GM18508 (cell line): ENCODE measurements around the gene MCRIP1.

ENCODE experiments used
- ATAC-seq: cut with Tn5 transposase; IDR thresholded peaks from one replicate; pipeline ENCODE4 v1.9.1; 2021; ENCODE audit warnings: moderate number of reproducible peaks; ENCODE audit not compliant: insufficient read depth, unreplicated experiment

Gene MCRIP1

DNA sequence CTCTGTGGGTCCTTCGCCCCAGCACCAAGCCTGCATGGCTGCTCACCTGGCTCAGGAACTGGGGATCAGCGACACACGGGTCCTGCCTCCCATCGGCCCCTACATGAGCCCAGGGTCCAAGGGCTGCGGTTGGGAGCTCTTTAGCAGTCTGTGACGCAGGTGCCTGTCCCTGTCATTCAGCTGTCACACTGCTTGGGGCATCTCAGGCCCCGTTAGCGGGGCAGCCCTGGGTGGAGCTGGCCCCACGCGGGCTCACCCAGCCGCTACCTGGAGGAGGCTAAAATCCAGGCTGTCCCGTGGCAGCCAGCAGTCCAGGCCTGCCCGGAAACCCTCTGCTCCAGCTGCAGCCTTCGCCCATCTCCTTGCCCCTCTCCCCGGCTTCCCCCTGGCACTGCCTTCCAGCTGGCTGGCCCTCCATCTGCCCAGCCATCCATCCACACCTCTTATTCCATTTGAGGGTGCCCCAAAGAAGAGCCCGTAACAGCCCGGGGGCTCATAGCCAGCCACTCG is 25.8 kb downstream of the MCRIP1 start:
- no peak for ATAC-seq

DNA sequence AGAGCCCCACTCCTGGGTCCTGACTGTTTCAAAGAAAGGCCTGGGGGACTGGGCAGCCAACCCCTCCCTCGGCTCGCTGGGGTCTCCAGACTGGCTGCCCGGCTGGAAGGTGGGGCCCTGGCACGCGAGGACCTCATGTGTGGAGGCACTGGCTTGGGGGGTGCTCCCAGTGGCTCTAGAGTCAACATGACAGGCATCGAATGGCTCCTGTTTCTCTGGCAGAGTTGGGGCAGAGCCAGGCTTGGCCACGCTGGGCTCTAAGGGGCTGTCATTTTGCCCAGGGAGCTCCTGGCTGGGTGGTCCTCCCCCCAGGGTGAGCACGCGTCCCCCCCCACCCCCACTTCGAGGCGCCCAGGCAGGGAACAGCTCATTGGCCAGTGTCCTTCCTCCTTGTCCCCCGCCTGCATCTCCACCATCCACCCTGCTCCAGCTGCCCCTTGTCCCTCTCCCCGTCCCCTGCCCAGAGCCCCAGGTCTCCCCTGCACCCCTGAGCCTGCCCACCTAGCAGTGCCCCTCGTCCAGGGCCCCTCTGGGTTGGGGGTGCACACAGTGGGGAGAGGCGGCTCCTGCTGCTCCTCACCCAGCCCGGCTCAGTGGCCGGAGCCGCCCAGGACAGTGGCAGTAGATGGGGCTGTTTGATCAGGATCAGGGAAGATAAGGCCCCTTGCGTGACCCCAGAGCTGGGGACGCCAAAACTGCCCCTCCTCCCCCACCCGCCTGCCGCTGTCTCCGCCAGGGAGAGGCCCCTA is 26.5 kb downstream of the MCRIP1 start:
- ATAC-seq, result no peak

DNA sequence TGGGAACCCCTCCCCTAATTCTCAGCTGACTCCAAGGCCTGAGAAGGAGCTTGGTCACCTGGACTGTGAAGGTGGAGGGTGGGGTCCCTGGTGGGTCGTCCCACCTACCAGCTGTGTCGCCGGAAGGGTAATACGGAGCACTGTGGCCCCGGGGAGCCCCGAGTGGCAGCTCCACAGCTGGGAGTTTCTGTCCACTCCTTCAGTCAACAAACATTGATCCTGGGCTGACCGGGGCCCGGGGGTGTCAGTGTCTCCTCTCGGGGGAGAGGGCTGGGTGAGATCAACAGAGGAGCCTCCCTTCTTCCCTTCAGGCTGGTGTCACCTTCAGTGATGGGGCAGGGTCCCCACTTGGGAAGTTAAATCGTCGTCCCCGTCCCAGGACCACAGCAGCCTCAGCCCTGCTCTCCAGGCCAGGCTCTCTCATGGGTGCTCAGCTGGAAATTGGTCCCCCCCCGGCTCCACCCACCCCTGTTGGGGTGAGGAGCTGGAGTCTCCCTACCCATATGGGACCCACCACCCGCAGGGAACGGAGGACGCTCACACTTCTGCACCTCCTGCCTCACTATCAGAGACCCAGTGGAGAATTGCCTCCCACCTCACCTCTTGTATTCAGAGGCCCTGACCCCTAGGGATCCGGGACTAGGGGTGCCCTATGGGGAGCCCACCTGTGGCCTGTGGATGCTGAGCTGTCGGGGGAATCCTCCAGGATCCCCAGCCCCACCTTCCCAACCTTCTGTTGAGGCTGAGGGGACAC is 27.2 kb downstream of the MCRIP1 start:
- ATAC-seq, result no peak

DNA sequence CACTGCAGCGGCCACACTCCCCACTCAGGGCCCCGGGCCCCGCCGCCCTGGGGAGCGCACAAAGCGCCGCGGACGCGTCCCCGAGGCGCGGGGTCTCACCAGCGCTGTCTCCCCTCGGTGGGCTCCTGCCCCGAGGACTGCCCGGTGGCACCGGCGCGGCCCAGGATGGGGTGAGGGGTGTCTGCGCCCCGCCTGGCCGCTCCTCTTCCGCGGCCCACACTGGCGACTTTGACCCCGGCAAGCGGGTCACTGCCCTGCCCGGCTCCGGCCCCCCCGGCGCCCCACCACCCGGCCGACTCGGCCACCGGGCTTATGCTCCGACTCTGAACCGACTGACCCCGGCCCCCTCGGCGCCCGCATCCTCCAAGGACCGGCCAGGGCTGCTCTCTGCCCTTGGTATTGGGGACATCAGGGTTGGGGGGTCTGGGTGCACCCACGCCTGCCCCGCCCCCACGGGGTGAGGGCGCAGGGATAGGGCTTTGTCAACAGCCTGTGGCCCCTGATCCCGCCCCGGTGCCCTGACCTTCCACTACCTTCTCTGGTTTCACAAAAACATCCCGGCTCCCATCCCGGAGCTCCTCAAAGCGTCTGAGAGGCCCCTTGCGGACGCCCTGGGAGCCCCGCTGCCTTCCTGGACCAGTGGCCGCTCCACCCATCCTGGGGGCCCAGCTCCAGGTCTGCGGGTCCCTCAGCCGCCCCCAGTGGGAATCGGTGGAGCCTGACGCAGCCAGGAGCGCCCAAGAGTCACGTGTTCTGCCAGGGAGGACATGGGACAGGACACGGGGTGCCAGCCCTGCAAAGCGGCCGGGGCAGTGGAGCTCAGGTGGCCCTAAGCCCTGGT is 28.3 kb downstream of the MCRIP1 start:
- no peak for ATAC-seq

DNA sequence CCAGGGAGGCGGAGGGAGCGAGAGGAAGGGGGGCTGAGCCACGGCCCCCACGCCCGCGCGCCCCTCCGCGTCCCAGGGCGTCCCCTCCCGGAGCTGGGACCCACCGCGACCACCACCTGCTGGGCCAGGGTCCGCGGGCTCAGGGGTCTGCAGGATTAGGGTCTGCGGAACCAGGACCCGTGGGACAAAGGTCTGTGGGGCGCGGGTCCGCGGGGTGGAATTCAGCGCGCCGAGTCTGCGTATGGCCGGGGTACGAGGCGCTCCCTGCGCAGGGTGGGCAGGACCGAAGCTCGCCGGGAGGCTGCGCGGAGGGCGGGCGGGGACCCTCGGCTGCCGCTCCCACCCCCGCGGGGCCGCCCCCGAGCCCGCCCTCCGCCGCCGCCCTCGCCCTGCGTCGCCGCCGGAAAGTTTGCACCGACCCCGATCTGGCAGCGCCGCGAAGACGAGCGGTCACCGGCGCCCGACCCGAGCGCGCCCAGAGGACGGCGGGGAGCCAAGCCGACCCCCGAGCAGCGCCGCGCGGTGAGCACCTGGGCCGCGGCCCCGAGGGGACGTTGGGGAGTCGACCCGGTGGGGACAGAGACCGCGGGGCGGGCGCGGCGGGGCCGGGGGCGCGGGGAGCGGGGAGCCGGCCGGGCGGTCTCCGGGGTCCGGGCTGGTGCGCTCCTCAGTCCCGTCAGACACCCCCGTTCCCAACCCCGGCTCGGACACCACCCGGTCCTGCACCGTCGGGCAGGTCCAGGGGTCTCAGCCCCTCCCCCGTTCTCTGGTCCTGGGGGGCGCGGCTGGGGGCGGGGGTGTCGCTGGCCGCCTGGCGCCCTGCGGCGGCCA is 29.1 kb downstream of the MCRIP1 start, which contains the start of gene GCGR:
Gene GCGR, plus strand, starts transcription at position 423 of the 831 bp plus-strand sequence. CDS start 4,869 bp downstream, outside the sequence.
- ATAC-seq, result no peak

DNA sequence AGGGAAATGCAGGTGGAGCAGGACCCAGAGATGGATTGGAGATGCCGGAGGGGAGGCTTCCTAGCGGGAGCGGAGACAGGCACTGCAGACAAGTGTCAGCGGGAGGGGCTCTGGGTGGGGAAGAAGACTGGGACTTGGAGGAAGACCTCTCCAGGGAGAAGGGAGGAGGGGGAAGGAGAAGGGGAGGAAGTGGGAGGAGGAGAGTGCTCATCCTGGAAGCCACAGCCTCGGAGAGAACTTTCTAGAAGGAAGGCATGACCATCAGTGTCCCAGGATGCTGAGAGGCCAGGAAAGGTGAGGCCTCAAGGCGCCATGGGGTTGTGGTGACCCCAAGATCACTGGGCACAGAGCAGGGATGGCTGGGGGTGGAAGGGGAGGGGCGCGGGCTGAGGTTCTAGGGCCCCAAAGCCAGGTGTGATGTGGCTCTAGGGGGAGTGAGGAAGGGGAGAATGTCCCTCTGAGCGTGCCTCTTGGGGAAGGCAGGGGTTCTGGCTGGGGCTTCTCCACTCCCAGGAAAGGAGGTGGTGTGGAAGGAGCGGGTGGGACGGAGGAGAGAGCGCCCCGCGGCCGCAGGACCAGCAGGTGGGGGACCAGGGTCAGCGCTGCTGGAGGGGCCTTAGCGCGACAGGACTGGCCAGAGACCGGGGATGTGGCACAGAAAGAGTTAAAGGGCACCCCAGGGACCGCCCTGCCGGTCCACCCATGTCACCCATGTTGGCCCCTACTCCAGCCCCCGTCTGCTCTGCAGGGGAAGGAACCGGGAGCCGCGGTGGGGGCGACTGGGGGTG is 30.0 kb downstream of the MCRIP1 start:
- no peak for ATAC-seq

DNA sequence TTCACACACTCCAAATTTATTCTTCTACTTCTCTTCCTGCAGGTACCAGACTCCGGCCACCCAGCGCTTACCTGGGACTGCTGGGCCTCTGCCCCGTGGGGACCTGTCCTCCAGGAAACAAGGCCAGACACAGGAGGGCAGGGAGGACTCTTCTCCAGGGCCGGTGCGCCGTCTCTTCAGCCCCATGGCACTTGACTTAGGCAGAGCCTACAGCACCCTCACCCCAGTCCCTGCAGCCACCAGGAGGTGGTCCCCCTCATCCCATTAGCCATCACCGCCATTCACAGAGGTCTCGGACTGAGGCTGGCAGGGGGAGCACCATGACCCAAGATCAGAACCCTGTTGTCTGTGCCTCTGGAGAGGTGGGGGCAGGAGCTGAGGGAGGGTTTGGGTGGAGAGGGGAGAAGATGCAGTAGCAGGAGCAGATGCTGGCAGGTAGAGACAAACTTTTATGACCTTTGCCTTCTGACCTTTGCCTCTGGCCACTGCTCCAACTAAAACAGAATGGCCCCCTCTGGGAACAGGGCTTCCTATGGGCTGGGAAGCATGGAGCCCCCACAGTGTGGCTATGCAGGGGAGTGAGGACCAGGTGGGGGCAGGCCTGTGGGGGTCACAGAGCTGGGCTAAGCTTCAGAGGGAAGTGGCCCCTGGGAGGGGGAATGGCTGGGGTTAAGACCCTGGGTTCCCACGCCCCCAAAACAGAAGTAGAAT is 30.9 kb downstream of the MCRIP1 start:
- ATAC-seq, result no peak

DNA sequence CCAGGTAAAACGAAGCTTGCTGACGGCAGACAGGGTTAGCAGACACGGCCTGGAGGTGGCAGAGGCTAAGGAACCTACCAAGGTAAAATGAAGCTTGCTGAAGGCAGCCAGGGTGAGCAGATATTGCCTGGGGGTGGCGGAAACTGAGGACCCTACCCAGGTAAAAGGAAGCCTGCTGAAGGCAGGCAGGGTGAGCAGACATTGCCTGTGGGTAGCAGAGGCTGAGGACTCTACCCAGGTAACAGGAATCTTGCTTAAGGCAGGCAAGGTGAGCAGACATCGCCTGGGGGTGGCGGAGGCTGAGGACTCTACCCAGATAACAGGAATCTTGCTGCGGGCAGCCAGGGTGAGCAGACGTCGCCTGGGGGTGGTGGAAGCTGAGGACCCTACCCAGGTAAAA is 31.8 kb downstream of the MCRIP1 start:
- ATAC-seq, result no peak

DNA sequence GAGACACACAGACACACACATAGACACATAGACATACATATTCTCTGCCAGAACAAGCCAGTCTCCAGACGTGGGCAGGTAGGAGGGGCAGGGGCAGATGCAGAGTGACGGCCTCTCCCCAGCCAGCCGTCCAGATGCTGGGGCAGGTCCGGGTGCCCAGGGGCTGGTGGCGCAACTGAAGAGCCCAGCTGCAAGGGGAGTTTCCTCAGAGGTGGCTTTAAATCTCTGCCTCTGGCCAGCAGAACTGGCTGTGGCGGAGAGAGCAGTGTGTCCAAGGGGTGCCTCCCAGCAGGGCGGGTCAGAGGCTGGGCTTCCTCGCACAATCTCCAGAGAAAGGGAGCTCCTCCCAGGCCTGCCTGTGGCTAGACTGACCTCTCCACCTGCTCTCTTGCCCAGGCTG is 38.6 kb downstream of the MCRIP1 start:
- no peak for ATAC-seq

DNA sequence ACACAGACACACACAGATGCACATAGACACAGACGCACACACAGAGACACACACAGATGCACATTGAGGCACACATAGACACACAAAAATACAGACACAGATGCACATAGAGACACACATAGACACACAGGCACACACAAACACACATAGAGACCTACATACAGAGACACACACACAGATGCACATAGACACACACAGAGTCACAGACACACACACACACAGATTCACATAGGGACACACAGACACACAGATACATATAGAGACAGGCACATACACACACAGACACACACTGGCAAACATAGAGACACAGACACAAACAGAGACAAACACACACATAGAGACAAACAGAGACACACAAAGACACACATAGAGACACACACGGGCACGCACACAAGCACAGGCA is 39.0 kb downstream of the MCRIP1 start:
- no peak for ATAC-seq

DNA sequence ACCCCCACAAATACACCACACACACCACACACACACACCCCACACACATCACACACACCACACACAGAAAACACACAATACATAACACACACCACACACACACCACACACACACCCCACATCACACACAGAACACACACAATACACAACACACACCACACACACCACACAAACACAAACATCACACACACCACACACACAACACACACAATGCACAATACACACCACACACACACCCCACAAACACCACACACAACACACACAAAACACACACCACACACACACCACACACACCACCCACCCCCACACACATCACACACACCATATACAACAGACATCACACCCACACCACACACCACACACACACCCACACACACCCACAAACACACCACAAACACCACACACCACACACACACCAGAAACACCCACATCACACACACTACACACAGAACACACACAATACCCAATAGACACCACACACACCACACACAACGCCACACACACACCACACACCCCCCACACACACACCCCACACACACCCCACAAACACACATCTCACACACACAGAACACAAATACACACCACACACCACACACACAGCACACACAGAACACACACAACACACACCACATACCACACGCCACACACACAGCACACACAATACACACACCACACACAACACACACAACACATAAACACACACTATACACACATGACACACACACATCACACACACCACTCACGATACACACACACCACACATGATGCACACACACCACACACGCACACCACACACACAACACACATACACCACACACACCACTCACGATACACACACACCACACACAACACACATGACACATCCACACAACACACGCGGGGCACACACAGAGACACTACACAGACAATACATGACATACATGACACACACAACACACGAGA is 40.1 kb downstream of the MCRIP1 start:
- ATAC-seq, result no peak
